ENCODE measurements around the gene SGCE.

SGCE gene

GRCh38 chr7:94654783-94655125 lies 1.2 kb downstream of the SGCE start:
- FAIRE-seq (no peak), DNase-seq (ENCODE audit: insufficient read length, low spot score) (no peak)
- no peak for TF ChIP-seq POLR2A (IDR thresholded peaks at IDR 0.05; ENCODE audit: low read depth, low read length)

DNA sequence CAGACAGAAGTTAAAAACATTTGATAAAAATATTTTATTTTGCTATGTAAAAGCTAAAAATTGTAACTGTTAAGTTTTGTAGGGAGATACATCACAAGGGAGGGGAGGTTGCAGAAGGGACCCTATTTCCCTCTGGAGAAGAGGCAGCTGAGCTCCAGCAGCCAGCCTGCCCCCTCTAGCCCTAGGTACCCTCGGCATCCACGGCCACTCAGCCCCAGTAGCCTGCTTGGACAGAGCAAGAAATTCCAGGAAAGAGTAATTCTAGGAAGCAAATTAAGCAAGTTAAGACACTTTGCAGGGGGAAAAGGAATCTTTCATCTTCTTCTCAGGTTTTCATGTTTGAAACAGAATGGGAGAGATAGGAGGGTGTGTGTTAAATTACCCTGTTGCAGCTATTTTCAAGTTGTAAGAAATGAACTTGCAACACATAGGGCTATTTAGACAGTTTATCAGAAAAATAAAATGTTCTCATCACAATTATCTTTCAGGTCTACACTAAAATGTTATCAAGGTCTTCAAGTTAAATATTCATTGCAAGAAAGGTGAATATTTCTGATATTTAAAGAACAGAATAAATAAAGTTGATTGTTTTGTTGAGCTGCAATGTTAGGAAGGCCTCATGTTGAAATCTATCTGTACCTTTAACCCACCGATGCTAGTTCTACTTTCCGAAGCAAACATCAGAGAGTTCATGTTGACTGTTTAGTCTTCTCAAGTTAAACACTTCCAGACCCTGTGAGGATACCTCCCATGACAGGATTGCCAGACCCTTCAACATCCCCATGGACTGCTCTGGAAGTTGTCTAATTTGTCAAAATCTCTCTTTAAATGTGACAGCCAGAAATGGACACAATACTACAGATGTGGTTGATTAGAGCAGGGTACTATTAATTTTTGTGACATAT lies 5.5 kb downstream of the SGCE start:
- FAIRE-seq (no peak), DNase-seq (ENCODE audit: insufficient read length, low spot score) (no peak)
- no peak for TF ChIP-seq POLR2A (IDR thresholded peaks at IDR 0.05; ENCODE audit: low read depth, low read length)

DNA sequence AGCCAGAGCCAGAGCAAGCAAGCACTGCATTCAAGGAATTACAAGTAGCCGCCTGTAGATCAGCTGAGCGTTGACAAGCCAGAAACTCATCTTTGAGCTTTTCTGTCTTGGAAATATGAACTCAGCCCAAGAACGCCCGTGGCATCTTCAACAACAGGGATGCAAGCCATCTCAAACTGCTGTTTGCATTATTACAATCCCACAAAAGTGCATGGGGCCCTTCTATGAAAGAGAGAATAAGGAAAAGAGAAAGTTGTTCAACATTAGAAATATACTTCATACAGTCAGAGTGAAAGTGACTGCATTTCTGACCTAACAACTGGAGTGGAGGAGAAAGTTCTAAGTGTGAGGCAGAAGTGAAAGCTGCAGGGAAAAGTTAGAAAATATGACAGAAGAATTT lies 6.5 kb downstream of the SGCE start:
- FAIRE-seq (no peak), DNase-seq (ENCODE audit: insufficient read length, low spot score) (no peak)
- TF ChIP-seq POLR2A (IDR thresholded peaks at IDR 0.05; ENCODE audit: low read depth, low read length): no peak

- no peak for DNase-seq (ENCODE audit: insufficient read length, low spot score)
- no peak for FAIRE-seq
- TF ChIP-seq POLR2A (IDR thresholded peaks at IDR 0.05; ENCODE audit: low read depth, low read length): no peak
Measured at GRCh38 chr7:94648731-94649130, 7.2 kb downstream of the SGCE start.

GRCh38 chr7:94647295-94647694 lies 8.6 kb downstream of the SGCE start:
- FAIRE-seq (no peak), DNase-seq (ENCODE audit: insufficient read length, low spot score) (no peak)
- TF ChIP-seq POLR2A (IDR thresholded peaks at IDR 0.05; ENCODE audit: low read depth, low read length): no peak

- TF ChIP-seq POLR2A (IDR thresholded peaks at IDR 0.05; ENCODE audit: low read depth, low read length): no peak
- DNase-seq (ENCODE audit: insufficient read length, low spot score): no peak
- FAIRE-seq: peak; percentile 80
Measured at GRCh38 chr7:94643771-94644545, 12.0 kb downstream of the SGCE start.

DNA sequence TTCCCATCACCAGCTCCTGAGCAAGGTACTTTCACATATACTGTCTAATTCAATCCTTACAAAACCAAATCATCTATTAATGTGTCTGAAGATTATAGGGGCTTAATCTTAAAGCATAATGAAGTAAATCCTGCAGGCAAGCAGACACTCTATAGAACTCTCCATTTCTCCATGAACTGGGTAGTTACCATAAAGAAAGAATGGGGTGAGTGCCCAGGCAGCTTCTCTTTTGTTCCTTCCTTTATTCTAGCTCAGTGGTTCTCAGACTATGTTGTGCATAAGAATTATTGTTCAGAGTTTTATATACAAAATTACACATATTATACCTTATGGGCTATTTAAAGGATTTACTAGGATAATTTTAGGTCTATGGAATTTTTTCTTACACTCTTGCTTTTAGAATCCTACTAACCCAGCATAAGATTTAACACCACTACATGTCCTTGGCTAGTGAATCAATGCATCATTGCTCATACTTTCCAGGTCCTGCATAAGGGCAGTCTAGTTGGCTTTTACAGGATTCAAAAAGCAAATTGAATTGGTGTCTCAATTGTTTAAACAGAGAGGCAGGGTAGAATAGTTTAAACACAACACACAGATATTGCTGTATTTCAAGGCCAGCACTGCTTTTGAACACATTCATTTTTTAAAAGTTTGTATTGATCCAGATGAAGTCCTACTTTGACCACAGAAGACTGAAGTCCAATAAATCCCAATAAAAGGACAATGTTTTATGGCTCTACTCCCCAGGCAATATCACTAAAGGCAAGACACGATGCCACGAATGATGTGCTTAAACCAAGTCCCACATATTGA lies 12.9 kb downstream of the SGCE start:
- no peak for TF ChIP-seq POLR2A (IDR thresholded peaks at IDR 0.05; ENCODE audit: low read depth, low read length)
- DNase-seq (ENCODE audit: insufficient read length, low spot score) (no peak), FAIRE-seq (peak; percentile 75)

DNA sequence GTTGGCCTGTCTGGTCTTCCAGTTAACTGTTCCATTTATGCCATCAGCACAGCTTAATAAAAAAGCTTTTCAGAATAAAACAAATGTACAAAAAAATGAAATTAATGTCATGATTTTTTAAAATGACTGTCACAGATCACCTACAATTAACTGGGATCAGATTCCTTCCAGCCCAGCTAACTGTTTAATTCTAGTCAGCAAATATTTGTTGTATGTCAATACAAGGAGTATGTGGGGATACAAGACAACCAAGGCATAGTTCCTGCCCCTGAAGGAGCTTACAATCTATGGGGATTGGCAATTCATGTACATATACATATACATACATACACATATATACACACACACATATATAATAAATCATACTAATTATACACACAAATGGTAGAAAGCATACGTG lies 16.5 kb downstream of the SGCE start:
- FAIRE-seq (no peak), DNase-seq (ENCODE audit: insufficient read length, low spot score) (no peak)
- TF ChIP-seq POLR2A (IDR thresholded peaks at IDR 0.05; ENCODE audit: low read depth, low read length): no peak

GRCh38 chr7:94635687-94636086 lies 20.2 kb downstream of the SGCE start:
- DNase-seq (ENCODE audit: insufficient read length, low spot score) (no peak), FAIRE-seq (no peak)
- TF ChIP-seq POLR2A (IDR thresholded peaks at IDR 0.05; ENCODE audit: low read depth, low read length): no peak

DNA sequence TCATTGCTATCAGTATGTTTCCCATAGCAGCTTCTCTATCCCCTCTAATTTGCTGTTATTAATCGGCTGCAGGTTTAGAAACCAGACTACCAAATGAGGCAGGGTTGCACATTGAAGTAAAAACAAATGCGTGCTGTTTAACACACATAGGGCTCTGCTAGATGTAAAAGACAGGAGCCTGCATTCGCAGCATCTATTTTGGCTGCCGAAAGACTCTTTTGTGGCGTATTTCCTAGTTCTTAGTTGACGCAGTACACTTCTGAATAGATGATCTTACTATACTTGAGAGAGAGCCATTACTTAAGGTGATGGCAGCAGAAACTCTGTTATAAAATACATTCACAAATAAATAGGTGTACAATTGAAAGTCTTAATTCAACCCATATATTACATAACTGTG lies 21.4 kb downstream of the SGCE start:
- DNase-seq (ENCODE audit: insufficient read length, low spot score) (no peak), FAIRE-seq (no peak)
- no peak for TF ChIP-seq POLR2A (IDR thresholded peaks at IDR 0.05; ENCODE audit: low read depth, low read length)

DNA sequence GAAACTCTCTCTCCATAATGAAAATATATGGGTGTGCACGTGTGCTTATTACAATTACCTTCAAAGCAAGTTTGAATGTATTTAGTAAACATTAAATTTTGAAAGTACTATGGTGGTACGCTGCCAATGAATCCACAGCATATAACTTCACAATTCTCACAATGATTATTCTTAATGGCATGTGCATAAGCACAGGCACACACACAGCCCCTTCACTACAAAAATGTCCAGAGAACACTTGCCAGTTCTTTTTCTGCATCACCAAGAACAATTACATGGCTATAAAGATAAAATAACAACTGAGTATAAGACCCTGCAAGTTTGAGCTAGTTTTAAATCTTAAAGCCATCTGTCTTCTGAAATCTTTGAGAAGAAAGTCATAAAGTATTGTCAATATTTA lies 22.2 kb downstream of the SGCE start:
- FAIRE-seq: no peak
- no peak for TF ChIP-seq POLR2A (IDR thresholded peaks at IDR 0.05; ENCODE audit: low read depth, low read length)
- no peak for DNase-seq (ENCODE audit: insufficient read length, low spot score)

DNA sequence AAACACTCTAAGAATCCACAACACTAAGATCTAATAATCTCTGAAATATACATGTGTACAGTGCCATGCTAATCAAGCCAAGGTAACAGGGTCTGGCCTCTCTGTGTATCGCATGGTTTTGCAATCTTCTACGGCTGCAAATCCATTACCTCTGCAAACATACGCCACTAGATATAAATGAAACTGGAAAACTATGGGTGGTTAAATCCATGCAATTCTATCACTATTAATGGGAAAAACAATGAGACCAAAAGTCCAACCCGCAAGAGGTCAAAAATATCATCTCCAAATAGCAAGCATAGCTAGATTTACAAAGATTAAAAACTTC lies 23.0 kb downstream of the SGCE start:
- TF ChIP-seq POLR2A (IDR thresholded peaks at IDR 0.05; ENCODE audit: low read depth, low read length): no peak
- DNase-seq (ENCODE audit: insufficient read length, low spot score) (no peak), FAIRE-seq (no peak)

DNA sequence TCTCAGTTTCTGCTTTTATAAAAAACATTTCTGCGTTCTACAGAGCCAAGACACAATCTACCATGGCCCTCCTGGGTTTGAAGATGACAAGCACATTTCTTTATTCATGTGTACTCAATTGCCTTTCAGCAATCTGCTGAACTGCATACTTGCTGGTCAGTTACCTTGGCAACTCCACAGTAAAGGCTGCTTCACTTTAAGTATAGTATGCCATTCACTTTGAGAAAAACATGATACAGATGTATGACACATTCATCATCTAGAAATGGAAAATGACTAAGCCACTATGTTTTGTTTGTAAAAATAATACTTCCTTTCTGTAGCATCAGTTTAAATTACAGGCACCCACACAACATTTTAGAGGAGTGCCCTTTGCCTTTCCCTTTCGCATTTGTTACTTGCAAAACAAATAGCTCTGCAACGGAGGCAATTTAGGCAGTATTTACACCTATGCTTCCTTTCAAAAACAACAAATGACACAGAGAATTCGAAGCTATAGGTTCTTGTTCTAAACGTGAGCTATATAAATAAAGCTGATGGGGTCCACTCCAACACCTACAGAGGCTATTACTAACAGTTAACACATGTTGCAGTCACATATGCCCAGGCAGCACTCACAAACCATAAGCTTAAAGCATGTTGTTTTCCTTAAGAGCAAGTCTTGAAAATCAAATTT lies 23.5 kb downstream of the SGCE start:
- DNase-seq (ENCODE audit: insufficient read length, low spot score) (no peak), FAIRE-seq (peak; percentile 70)
- no peak for TF ChIP-seq POLR2A (IDR thresholded peaks at IDR 0.05; ENCODE audit: low read depth, low read length)

GRCh38 chr7:94630855-94631254 lies 25.1 kb downstream of the SGCE start:
- no peak for TF ChIP-seq POLR2A (IDR thresholded peaks at IDR 0.05; ENCODE audit: low read depth, low read length)
- FAIRE-seq: peak; percentile 11
- no peak for DNase-seq (ENCODE audit: insufficient read length, low spot score)
